H1 (cell line): ENCODE data around the gene CCDC182. TPM values are rescaled to one million over a fixed set of nuclear protein-coding genes. Genes with fewer than 3 reads are reported as not detected.

Experiments
- CTCF ChIA-PET: fragments of 300-600 bp; sonication (Branson Sonifier 250); formaldehyde crosslinking; loops from one replicate; lab custom pipeline; 2021; ENCODE audit not compliant: partially characterized antibody; lab: Charles Lee
- POLR2A ChIA-PET: fragments of 300-600 bp; sonication (Branson Sonifier 250); formaldehyde crosslinking; loops from one replicate; lab custom pipeline; 2021; ENCODE audit warnings: inconsistent platforms; ENCODE audit not compliant: partially characterized antibody; lab: Charles Lee
- DNase-seq, 2 experiments: peaks; one replicate each; pipeline versions ENCODE4 v3.0.0 to v3.0.0-alpha.2; 2010 to 2022; ENCODE audit warnings: low spot score in 2 of 2, low read depth in 1 of 2, mixed read lengths in 1 of 2
- FAIRE-seq: peaks from 2 replicates; lab custom pipeline; 2011; peaks lifted over from hg19 to GRCh38; lab: Jason Lieb, UNC
- H2AFZ ChIP-seq: 2 replicates; pipeline ENCODE4 v1.8.1; 2012; ENCODE audit warnings: low read length, inconsistent platforms
- H2AK5ac ChIP-seq: 2 replicates; pipeline ENCODE4 v1.6.1; 2013; ENCODE audit warnings: low read depth, low read length
- H2BK120ac ChIP-seq: replicated peaks from 2 replicates; pipeline ENCODE3; 2013; ENCODE audit warnings: low read depth, low read length, inconsistent platforms
- H2BK12ac ChIP-seq: 2 replicates; pipeline ENCODE4 v1.6.1; 2013; ENCODE audit warnings: low read depth, low read length
- H2BK15ac ChIP-seq: 2 replicates; pipeline ENCODE4 v1.6.1; 2013; ENCODE audit warnings: low read length
- H2BK20ac ChIP-seq: 2 replicates; pipeline ENCODE4 v1.6.1; 2013; ENCODE audit warnings: low read length
- H2BK5ac ChIP-seq: 2 replicates; pipeline ENCODE4 v1.6.1; 2013; ENCODE audit warnings: low read depth, low read length
- H3K14ac ChIP-seq: 2 replicates; pipeline ENCODE4 v1.6.1; 2013; ENCODE audit warnings: inconsistent platforms; ENCODE audit not compliant: insufficient read length
- H3K18ac ChIP-seq: 2 replicates; pipeline ENCODE4 v1.6.1; 2013; ENCODE audit warnings: low read length; ENCODE audit errors: extremely low read depth
- H3K23ac ChIP-seq: 2 replicates; pipeline ENCODE4 v1.6.1; 2013; ENCODE audit warnings: inconsistent platforms; ENCODE audit not compliant: insufficient read length
- H3K23me2 ChIP-seq: 2 replicates; pipeline ENCODE4 v1.6.1; 2013; ENCODE audit warnings: low read depth, low read length
- H3K27ac ChIP-seq: 2 replicates; pipeline ENCODE4 v1.6.1; 2011; ENCODE audit warnings: low read depth, low read length, inconsistent platforms
- H3K27me3 ChIP-seq, 4 experiments: replicated peaks in 1 of 4; 1 replicate in 1 of 4; 2 replicates in 3 of 4; pipeline versions ENCODE4 v1.6.1 to v1.8.1; 2011 to 2013; ENCODE audit warnings: low read length in 3 of 4, mild to moderate bottlenecking in 3 of 4, inconsistent platforms in 2 of 4, mixed read lengths in 2 of 4, moderate library complexity in 1 of 4; ENCODE audit not compliant: control insufficient read depth in 3 of 4, insufficient read depth in 3 of 4; ENCODE audit errors: extremely low read depth in 1 of 4
- H3K36me3 ChIP-seq, 4 experiments: 2 replicates each; pipeline versions ENCODE4 v1.6.1 to v1.8.1; 2011 to 2013; ENCODE audit warnings: mild to moderate bottlenecking in 4 of 4, low read length in 3 of 4, moderate library complexity in 2 of 4, control low read depth in 1 of 4, inconsistent platforms in 1 of 4; ENCODE audit not compliant: insufficient read depth in 4 of 4, control insufficient read depth in 2 of 4
- H3K4ac ChIP-seq: replicated peaks from 2 replicates; pipeline ENCODE3; 2013; ENCODE audit warnings: low read length, low read depth, mixed read lengths, inconsistent platforms; ENCODE audit not compliant: insufficient read length
- H3K4me1 ChIP-seq, 4 experiments: replicated peaks in 1 of 4; 1 replicate in 1 of 4; 2 replicates in 3 of 4; pipeline versions ENCODE4 v1.6.1 to v1.8.1; 2011 to 2013; ENCODE audit warnings: low read length in 3 of 4, inconsistent platforms in 2 of 4, mixed read lengths in 1 of 4; ENCODE audit not compliant: insufficient read depth in 4 of 4, control insufficient read depth in 3 of 4
- H3K4me2 ChIP-seq, 2 experiments: 2 replicates each; pipeline versions ENCODE4 v1.6.1 to v1.8.1; 2011 to 2013; ENCODE audit warnings: low read depth in 2 of 2, low read length in 2 of 2, control low read depth in 1 of 2, inconsistent platforms in 1 of 2, mild to moderate bottlenecking in 1 of 2; ENCODE audit not compliant: insufficient read depth in 1 of 2
- H3K4me3 ChIP-seq, 4 experiments: fragments of 200-600, 300-600 bp in 1 of 4; sonication (generic), shearing (Covaris generic), sonication (Bioruptor Twin) in 1 of 4; 2 replicates each; pipeline versions ENCODE4 v1.5.1 to v1.8.1; 2011 to 2016; ENCODE audit warnings: low read length in 4 of 4, low read depth in 3 of 4, control low read depth in 2 of 4, inconsistent platforms in 2 of 4, mild to moderate bottlenecking in 2 of 4, mixed read lengths in 1 of 4, moderate library complexity in 1 of 4; ENCODE audit not compliant: insufficient read depth in 2 of 4; ENCODE audit errors: extremely low read depth in 1 of 4
- H3K56ac ChIP-seq: replicated peaks from 2 replicates; pipeline ENCODE3; 2013; ENCODE audit warnings: low read depth, mild to moderate bottlenecking, mixed read lengths, low read length, inconsistent platforms; ENCODE audit not compliant: insufficient read length
- H3K79me1 ChIP-seq: 2 replicates; pipeline ENCODE4 v1.6.1; 2013; ENCODE audit warnings: low read depth, low read length, control low read depth
- H3K79me2 ChIP-seq, 2 experiments: 2 replicates each; pipeline versions ENCODE4 v1.6.1 to v1.8.1; 2012 to 2013; ENCODE audit warnings: low read length in 2 of 2, mild to moderate bottlenecking in 2 of 2, inconsistent platforms in 1 of 2; ENCODE audit not compliant: insufficient read depth in 2 of 2, control insufficient read depth in 1 of 2
- H3K9ac ChIP-seq, 4 experiments: replicated peaks in 1 of 4; 1 replicate in 1 of 4; 2 replicates in 3 of 4; pipeline versions ENCODE4 v1.6.1 to v1.8.1; 2011 to 2013; ENCODE audit warnings: low read depth in 3 of 4, low read length in 3 of 4, control low read depth in 2 of 4, mild to moderate bottlenecking in 2 of 4, moderate library complexity in 2 of 4, inconsistent platforms in 1 of 4; ENCODE audit errors: extremely low read depth in 1 of 4
- H3K9me3 ChIP-seq, 2 experiments: 2 replicates each; pipeline versions ENCODE4 v1.6.1 to v1.8.1; 2012 to 2013; ENCODE audit warnings: mild to moderate bottlenecking in 2 of 2, moderate library complexity in 2 of 2, control low read depth in 1 of 2, inconsistent platforms in 1 of 2, low read depth in 1 of 2, low read length in 1 of 2, mixed read lengths in 1 of 2; ENCODE audit not compliant: insufficient read depth in 2 of 2
- H4K20me1 ChIP-seq, 2 experiments: replicated peaks in 1 of 2; 2 replicates each; pipeline versions ENCODE3 to v1.8.1; 2011 to 2013; ENCODE audit warnings: inconsistent platforms in 2 of 2, low read length in 2 of 2, mild to moderate bottlenecking in 1 of 2; ENCODE audit not compliant: insufficient read depth in 2 of 2, control insufficient read depth in 1 of 2
- H4K5ac ChIP-seq: 2 replicates; pipeline ENCODE4 v1.6.1; 2013; ENCODE audit warnings: low read length, low read depth, mixed read lengths, inconsistent platforms; ENCODE audit not compliant: insufficient read length
- H4K8ac ChIP-seq: 2 replicates; pipeline ENCODE4 v1.8.0; 2013; ENCODE audit warnings: mild to moderate bottlenecking, moderate library complexity, low read length, inconsistent platforms; ENCODE audit not compliant: insufficient read depth; ENCODE audit errors: extremely low read depth
- H4K91ac ChIP-seq: replicated peaks from 2 replicates; pipeline ENCODE3; 2013; ENCODE audit warnings: low read length, mixed read lengths, inconsistent platforms; ENCODE audit not compliant: insufficient read length
- EGR1 ChIP-seq: IDR thresholded peaks from 2 replicates; pipeline ENCODE4 v1.6.1; 2011; ENCODE audit warnings: low read depth, low read length, borderline replicate concordance
- HDAC2 ChIP-seq, 2 experiments: fragments of 300-600 bp in 1 of 2; sonication (generic) in 1 of 2; IDR thresholded peaks; 2 replicates each; pipeline ENCODE4 v1.6.1; 2011 to 2012; ENCODE audit warnings: low read depth in 2 of 2, low read length in 2 of 2, mild to moderate bottlenecking in 2 of 2, moderate library complexity in 2 of 2, borderline replicate concordance in 1 of 2, inconsistent platforms in 1 of 2
- USF2 ChIP-seq: IDR thresholded peaks from 2 replicates; pipeline ENCODE4 v1.6.1; 2011; ENCODE audit warnings: low read length, improper control_type of control experiment
- WGBS, 2 experiments: shearing (Covaris generic) in 1 of 2; methylation state at CpG; one replicate each; pipeline versions ENCODE4 v1.1.6 to v1.1.7; 2013 to 2015; ENCODE audit warnings: low lambda C conversion rate in 2 of 2, mixed read lengths in 2 of 2, inconsistent platforms in 1 of 2, low coverage in 1 of 2, missing lambda C conversion rate in 1 of 2; ENCODE audit not compliant: insufficient replicate concordance in 2 of 2, insufficient coverage in 1 of 2, insufficient read length in 1 of 2; ENCODE audit errors: extremely low coverage in 1 of 2, missing lambda C conversion rate in 1 of 2; 5-methylcytosine and 5-hydroxymethylcytosine counted together
- polyA plus RNA-seq, 7 experiments: library from polyadenylated mRNA; depleted of rRNA in 3 of 7; stranded (reverse) in 5 of 7; unstranded in 2 of 7; fragments of >200 nt in 5 of 7; fragments of 200-250 nt in 2 of 7; gene quantifications; 1 replicate in 5 of 7; 2 replicates in 1 of 7; 4 replicates in 1 of 7; pipeline versions ENCODE4 v1.2.1 to v1.2.3, GENCODE V29; 2011 to 2013; ENCODE audit warnings: missing spikeins in 2 of 7, mixed read lengths in 2 of 7
- total RNA-seq: library from RNA; stranded (reverse); fragmentation: NEBNext Ultra II Directional; extraction: Animal tissue kit (Norgen Biotek cat#: 25700); gene quantifications from 2 replicates; pipeline ENCODE4 v1.2.1, GENCODE V29; 2021

CCDC182 gene
- total and polyA plus RNA-seq, 2 of the 8 experiments (the other 6 are each of a cell fraction or from before 2014, with no cell fraction given), result not detected

DNA sequence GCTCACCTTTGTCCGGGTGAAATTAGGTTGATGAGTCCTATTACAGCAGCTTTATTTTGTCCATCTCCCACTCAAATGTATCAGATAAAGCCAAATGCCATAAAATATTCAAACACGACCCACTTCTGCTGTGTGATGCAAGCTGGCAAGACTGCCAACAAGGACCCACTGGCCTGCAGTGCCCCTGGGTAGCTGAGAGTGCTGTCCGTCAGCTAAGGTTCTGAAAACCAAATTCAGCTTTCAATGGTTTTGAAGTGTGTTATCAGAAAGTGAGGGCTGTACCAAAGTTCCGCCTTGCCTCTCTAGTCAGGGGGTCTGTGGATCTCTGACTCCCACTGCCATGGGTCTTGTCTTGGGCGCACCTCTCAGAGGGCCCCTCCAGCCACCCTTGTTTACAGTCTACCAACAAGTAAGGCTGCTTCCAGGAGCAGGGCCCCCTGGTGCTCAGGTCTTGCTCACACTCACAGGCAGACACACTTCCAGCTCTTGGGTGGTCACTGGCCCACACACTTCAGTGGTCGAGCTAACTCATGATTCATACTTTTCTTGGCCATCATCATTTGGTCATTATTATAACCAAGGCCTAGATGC, 10.5 kb upstream of the CCDC182 start:
- no peak for FAIRE-seq
- CTCF ChIA-PET, result interaction anchor here (0.5 to 1.5 kb wide), 6 partner anchors 11 to 627 kb away, joined by 3 to 6 read pairs (median 4); no protein-coding TSS in a partner anchor
- TF ChIP-seq EGR1 (no peak), USF2 (no peak), HDAC2 (IDR thresholded peaks at IDR 0.05; ENCODE audit: borderline replicate concordance in 1 of 2, low read depth in 2 of 2, low read length in 2 of 2) (no peak)
- TF ChIP-seq, all 59 proteins: peak for 0

More for the DNA sequence above, 10.5 kb upstream of the CCDC182 start:
- Histone ChIP-seq H3K79me2 (no peaks in the 10 kb centered on the region), H2BK120ac (no peak overlapping the region), H2BK12ac (no peak overlapping the region), H2BK20ac (no peak overlapping the region), H3K23ac (no peak overlapping the region), H2AFZ (no peak overlapping the region), H2BK15ac (no peak overlapping the region), H3K9me3 (no peaks in the 10 kb centered on the region), H4K5ac (no peak overlapping the region), H2AK5ac (no peak overlapping the region), H3K9ac (no peak overlapping the region), H3K79me1 (no peaks in the 10 kb centered on the region), H4K8ac (no peak overlapping the region), H4K91ac (no peak overlapping the region), H2BK5ac (no peak overlapping the region), H4K20me1 (no peaks in the 10 kb centered on the region), H3K27me3 (no peaks in the 10 kb centered on the region), H3K4me2 (no peak overlapping the region), H3K18ac (no peak overlapping the region), H3K56ac (no peak overlapping the region), H3K14ac (no peak overlapping the region), H3K27ac (no peak overlapping the region), H3K4me1 (peaks cover 0 to 2% (median 0%) of the 10 kb centered on the region in 4 experiments; a peak in 3 of 7 replicates), H3K23me2 (no peaks in the 10 kb centered on the region), H3K4me3 (no peak overlapping the region), H3K4ac (no peak overlapping the region), H3K36me3 (no peaks in the 10 kb centered on the region)
- POLR2A ChIA-PET, result no interaction called here
- 83% methylated on average over 6 of the region's 6 CpGs; no CpG with 5 or more reads in 1 of the 2 experiments for WGBS, 2 experiments
- no peak for DNase-seq
